Kidney epithelial cell (primary cell): ENCODE measurements around the gene TRIM28. TPM values are rescaled to one million over a fixed set of nuclear protein-coding genes. Genes with fewer than 3 reads are reported as not detected.

Experiments
- DNase-seq: peaks from one replicate; pipeline ENCODE4 v3.0.0-alpha.2; 2010; ENCODE audit warnings: low read depth
- H3K27me3 ChIP-seq: 2 replicates; pipeline ENCODE4 v1.6.0; 2011; ENCODE audit warnings: low read length; ENCODE audit not compliant: control insufficient read depth, insufficient read depth
- H3K36me3 ChIP-seq: 2 replicates; pipeline ENCODE4 v1.5.1; 2011; ENCODE audit warnings: low read length; ENCODE audit not compliant: control insufficient read depth, insufficient read depth
- H3K4me3 ChIP-seq: 2 replicates; pipeline ENCODE4 v1.5.1; 2011; ENCODE audit warnings: low read depth, mild to moderate bottlenecking, control low read depth, low read length
- CTCF ChIP-seq: IDR thresholded peaks from 2 replicates; pipeline ENCODE4 v1.5.1; 2011; ENCODE audit warnings: mild to moderate bottlenecking, moderate library complexity, low read length, control low read depth, inconsistent platforms; ENCODE audit not compliant: insufficient read depth, poor library complexity, severe bottlenecking
- total RNA-seq: library from RNA; depleted of rRNA; stranded (reverse); fragments of >200 nt; gene quantifications from 2 replicates; pipeline ENCODE4 v1.2.3, GENCODE V29; 2015

The TRIM28 gene
- total RNA-seq, 1 donor from 2014 or later: 381 TPM

GRCh38 chr19:58570770-58571574 lies 27.1 kb downstream of the TRIM28 start:
- no peak for DNase-seq
- H3K36me3 ChIP-seq: peaks cover 1% of the 10 kb centered on the region
- no peak for TF ChIP-seq CTCF
- no peaks in the 10 kb centered on the region for H3K27me3 ChIP-seq
- H3K4me3 ChIP-seq: no peak overlapping the region

GRCh38 chr19:58571575-58571947 lies 27.7 kb downstream of the TRIM28 start:
- DNase-seq: no peak
- peaks cover 1% of the 10 kb centered on the region for H3K36me3 ChIP-seq
- TF ChIP-seq CTCF: no peak
- no peak overlapping the region for H3K4me3 ChIP-seq
- no peaks in the 10 kb centered on the region for H3K27me3 ChIP-seq

- H3K36me3 ChIP-seq: peaks cover 1% of the 10 kb centered on the region
- no peak for TF ChIP-seq CTCF
- H3K27me3 ChIP-seq: no peaks in the 10 kb centered on the region
- peak overlapping the region; percentile 64 for H3K4me3 ChIP-seq
- DNase-seq: no peak
These were observed 28.4 kb downstream of the TRIM28 start for GRCh38 chr19:58572026-58572817.

- TF ChIP-seq CTCF: no peak
- Histone ChIP-seq H3K36me3 (peaks cover 1% of the 10 kb centered on the region), H3K27me3 (no peaks in the 10 kb centered on the region), H3K4me3 (peak within 1 kb of the TSS; percentile 64)
- DNase-seq: peak; percentile 100
These were observed 29.2 kb downstream of the TRIM28 start, which contains the start of gene MZF1 for GRCh38 chr19:58572818-58573657. Gene MZF1, minus strand, starts transcription at chr19:58573335. Its CDS starts 1,946 bp downstream, at chr19:58571389.

GRCh38 chr19:58573658-58574164 lies 29.8 kb downstream of the TRIM28 start:
- TF ChIP-seq CTCF: no peak
- Histone ChIP-seq H3K4me3 (peak overlapping the region; percentile 64), H3K27me3 (no peaks in the 10 kb centered on the region), H3K36me3 (peaks cover 1% of the 10 kb centered on the region)
- DNase-seq: no peak
